ENCODE results near the gene NUP88.
A peak's percentile ranks its signal among the peaks of the same experiment; 100 is the strongest.

Gene NUP88

GRCh38 chr17:5419959-5420653 is 644 bp upstream of the NUP88 start, which contains the start of gene RPAIN:
TSS of gene RPAIN (plus strand) at chr17:5420182. CDS start at chr17:5420211, 29 bp downstream.
- peak; percentile 71 for DNase-seq (ENCODE audit: low read depth)

GRCh38 chr17:5418858-5419355 is 555 bp downstream of the NUP88 start:
- peak; percentile 43 for DNase-seq (ENCODE audit: low read depth)

- DNase-seq (ENCODE audit: low read depth) = no peak
Observed at GRCh38 chr17:5416901-5417300, 2.6 kb downstream of the NUP88 start.

DNA sequence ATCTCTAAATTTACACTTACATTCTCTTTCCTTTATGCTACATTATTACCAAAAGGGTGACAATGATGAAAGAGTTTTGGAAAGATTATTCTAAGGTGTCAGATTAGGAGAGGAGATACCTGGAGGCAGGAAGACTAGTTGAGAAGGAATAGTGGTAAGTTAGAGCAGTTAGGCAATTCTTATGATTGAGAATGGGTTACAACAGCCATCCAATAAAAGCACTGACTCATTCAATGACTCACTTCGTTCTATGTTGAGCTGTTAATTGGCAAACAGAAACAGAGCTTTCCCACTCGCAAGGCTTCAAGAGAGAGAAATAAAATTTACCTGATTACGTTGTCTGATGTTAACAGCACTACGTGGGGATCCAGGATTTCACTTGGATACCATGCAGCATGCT is 5.8 kb downstream of the NUP88 start:
- no peak for DNase-seq (ENCODE audit: low read depth)

DNA sequence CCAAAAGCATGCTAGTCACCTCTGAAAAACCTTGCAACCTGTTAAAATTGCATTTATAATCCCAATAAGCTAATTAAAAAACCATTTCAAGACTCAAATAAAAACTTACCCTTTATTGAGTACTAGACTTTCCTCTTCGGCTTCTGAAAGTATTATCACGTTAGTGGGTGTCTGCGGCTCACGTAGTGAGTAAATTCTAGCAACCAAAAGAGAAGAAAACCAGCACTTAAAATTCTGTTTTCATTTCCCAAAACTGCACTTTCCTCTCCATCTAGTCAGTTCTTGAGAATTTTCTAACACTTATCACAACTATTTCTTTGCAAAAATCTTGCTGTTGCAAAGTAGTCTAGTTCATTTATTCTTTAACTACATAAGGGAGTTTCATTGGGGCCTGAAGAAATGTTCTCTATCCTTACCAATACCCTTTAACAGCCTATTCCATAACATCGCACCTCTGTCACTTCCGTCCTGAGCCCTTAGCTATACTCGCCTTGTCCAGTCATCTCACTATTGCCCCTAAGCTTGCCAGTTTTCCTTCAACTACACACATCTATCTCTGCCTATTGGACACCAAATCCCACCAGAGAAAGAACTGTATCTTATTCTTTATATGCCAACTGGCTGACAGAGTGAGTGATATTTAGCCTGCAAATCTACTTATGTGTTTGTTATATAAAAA is 8.7 kb downstream of the NUP88 start:
- no peak for DNase-seq (ENCODE audit: low read depth)

- DNase-seq (ENCODE audit: low read depth) = no peak
Observed at GRCh38 chr17:5408186-5408585, 11.3 kb downstream of the NUP88 start.

DNA sequence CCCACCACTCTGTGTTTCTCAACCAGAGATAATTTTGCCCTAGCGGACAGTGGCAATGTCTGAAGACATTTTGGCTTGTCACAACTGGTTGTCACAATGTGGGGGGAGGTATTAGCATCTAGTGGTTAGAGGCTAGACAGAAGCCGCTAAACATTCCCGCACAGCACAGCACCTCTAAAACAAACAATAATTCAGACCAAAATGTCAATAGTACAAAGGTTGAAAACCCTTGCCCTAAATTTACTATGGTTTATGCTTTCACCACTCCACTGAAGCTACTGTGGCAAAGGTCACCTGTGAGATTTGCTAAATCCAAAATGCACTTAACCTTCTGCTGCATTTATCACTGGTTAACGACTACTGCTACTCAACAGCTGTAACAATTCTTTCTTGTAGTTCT is 14.1 kb downstream of the NUP88 start:
- no peak for DNase-seq (ENCODE audit: low read depth)

DNA sequence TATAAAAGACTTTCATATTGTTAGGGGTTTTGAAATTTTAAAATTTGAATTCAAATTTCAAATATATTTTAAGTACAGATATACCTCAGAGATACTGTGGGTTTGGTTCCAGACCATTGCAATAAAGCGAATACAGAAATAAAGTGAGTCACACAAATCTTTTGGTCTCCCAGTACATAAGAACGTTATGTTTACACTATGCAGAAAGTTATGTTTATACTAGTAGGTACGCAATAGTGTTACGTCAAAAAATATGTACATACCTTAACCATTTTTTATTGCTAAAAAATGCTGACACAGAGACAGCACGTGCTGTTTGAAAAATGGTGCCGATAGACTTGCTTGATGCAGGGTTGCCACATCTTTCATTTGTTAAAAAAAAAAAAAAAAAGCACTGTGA is 19.7 kb downstream of the NUP88 start:
- no peak for DNase-seq (ENCODE audit: low read depth)

DNA sequence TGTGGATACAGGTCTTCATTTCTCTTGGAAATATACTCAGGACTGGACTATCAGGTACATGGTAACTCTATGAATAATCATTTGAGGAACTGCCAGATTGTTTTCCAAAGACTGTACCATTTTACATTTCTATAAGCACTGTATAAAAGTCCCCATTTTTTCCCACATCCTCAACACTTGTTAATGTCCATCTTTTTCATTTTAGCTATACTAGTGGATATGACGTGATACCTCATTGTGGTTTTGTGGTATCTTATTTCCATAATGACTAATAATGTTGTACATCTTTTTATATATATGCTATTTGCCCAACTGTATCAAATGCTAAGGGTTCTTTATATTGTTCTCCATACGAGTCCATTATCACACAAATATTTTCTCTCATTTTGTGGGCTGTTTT is 22.9 kb downstream of the NUP88 start:
- no peak for DNase-seq (ENCODE audit: low read depth)

GRCh38 chr17:5391678-5392077 is 27.8 kb downstream of the NUP88 start:
- no peak for DNase-seq (ENCODE audit: low read depth)

DNA sequence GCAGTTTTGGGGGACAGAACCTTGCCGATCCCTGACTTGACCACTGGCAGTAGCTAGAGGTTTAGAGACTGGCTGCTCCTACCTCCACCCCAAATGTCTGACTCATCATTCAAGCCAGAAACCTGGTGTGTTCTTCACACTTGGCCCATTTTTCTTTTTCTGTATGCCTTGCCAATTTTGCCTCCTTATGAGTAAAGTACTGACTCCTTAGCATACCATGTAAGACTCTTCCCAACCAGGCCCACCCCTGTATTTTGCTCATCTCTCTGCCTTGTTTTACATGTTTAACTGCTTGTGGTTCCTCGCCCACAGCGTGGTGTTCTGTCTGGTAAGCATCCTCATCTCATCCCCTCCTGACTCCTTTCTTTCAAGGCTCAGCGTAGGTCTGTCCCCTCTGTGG is 37.9 kb downstream of the NUP88 start:
- DNase-seq (ENCODE audit: low read depth) = no peak

DNA sequence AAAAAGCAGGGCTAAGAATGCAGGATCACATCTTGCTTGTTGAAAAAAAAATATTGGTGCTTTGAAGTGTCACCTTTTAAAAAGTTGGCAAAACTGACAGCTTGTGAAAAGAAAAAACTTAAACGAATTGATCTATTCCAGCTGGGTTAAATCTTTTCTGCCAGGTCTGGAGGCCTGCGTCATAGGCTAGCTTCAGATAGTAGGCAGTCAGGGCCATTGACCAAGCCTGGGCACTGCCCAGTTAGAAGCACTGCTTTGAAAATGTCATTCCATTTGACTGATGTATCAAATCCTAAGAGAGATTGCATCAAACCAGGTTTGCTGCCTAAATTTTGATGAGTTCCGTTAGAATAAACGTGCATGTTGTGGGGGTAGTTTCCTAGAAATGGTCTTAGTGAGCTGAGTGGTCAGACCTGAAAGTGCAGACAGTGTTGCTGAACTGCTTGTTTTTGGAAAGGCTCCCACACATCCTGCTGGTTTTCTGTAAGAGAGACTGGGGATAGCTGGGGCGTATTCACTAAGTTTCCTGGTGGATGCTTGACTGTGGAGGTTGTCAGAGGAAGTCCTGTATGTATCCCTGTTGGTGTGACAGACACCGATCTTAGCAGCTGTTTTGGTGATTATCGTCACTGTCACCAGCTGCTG is 38.8 kb downstream of the NUP88 start:
- DNase-seq (ENCODE audit: low read depth) = no peak

GRCh38 chr17:5379351-5380107 is 39.9 kb downstream of the NUP88 start:
- no peak for DNase-seq (ENCODE audit: low read depth)

- DNase-seq (ENCODE audit: low read depth) = no peak
Observed at GRCh38 chr17:5378566-5379207, 40.8 kb downstream of the NUP88 start.

DNA sequence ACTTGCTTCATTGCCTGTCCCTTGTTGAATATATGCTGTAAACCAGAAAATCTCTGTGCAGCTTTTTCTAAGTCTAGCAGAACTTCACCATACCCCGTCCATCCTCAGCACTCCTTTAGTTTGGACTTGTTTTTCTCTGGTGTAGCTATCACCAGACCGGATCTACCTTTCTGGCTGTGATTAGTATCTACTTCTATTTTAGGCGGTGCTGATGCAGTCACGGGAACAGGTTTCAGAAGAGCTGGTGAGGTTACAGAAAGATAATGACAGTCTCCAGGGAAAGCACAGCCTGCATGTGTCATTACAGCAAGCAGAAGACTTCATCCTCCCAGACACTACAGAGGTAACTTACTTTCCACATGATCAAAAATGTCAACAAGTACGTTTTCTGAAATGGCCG is 46.4 kb downstream of the NUP88 start:
- DNase-seq (ENCODE audit: low read depth) = no peak

DNA sequence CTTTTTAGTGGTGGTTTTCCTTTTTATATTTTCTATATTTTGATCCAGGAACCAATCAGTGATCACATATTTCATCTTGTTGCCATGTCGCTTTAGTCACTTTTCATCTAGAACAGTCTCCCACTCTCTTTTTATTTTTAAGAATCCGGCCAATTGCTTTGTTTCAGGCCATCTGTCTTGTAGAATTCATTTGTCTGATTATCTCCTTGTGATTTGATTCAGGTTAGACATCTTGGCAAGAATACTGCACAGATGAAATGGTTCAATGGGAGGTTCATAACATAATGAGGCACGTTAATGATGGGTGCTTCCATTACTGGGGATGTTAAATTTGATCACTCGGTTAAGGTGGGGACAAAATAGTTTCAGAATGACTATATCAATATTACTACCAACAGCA is 49.1 kb downstream of the NUP88 start:
- no peak for DNase-seq (ENCODE audit: low read depth)

DNA sequence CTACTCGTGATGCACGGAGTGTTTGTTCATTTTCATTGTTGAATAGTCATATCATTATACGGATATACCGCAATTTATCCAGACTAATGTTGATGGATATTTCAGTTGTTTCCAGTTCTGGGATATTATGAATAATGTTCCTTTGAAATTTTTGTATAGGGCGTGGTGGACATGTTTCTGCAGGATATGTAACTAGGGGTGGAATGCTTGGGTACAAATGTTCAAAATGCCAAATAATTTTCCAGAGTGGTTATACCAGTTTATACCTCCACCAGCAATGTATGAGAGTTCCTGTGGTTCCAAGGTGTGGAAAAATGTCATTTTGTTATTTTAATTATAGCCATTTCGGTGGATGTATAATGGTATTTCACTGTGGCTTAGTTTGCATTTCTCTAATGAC is 53.6 kb downstream of the NUP88 start:
- no peak for DNase-seq (ENCODE audit: low read depth)

GRCh38 chr17:5364696-5365095 is 54.8 kb downstream of the NUP88 start:
- no peak for DNase-seq (ENCODE audit: low read depth)

GRCh38 chr17:5364156-5364555 is 55.3 kb downstream of the NUP88 start:
- DNase-seq (ENCODE audit: low read depth) = no peak

DNA sequence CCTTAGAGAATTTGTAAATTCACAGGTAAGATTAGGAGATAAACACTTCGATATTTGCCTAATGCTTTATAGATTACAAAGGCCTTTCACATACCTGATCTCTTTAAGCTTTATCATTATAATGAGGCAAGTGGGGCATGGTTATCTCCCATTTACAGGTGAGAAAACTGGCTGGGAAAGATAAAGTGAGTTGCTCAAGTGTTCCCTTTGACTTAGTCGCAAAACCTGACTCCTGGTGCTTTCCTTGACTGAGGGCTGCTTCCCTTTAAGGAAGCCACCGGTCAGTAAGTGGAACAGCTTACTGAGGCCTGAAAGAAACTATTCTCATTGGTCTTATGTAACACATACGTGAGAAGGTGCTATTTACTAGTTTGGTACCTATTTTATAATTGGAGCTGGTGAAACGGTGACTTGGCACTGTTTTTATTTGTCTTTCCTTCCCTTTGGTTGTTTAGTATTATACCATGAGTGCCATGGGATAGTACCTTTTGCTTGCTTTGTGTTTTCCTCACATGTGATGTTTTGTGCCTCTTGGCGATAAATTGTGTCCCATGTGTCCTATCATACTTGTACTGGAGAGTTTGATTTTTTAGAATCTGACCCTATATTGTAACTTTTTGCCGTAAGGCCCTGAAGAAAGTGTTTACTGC is 57.2 kb downstream of the NUP88 start:
- DNase-seq (ENCODE audit: low read depth) = no peak

DNA sequence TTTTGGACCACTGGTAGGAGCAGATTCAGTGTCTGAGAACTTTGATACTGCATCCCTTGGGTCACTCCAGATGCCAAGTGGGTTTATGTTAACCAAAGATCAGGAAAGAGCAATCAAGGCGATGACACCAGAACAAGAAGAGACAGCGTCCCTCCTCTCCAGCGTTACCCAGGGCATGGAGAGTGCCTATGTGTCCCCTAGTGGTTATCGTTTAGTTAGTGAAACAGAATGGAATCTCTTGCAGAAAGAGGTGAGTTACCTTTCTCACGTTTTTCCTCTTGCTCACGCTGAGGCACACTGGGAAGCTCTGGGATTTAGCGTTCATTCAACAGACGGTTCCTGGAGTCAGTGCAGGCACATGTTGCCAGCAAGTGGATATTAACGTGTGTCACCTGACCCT is 58.0 kb downstream of the NUP88 start:
- DNase-seq (ENCODE audit: low read depth) = no peak

Data from stimulated activated CD8-positive, alpha-beta memory T cell treated with anti-CD3 and anti-CD28 coated beads, Interleukin-12 subunit alpha, Interleukin-12 subunit beta, amount 100 ng/mL, for 1 hour (primary cell).